IgD-negative memory B cell (primary cell): Measurements from ENCODE around the gene GPC5. TPM values are rescaled to one million over a fixed set of nuclear protein-coding genes. Genes with fewer than 3 reads are reported as not detected.

ENCODE experiments used
- H3K27ac Mint-ChIP-seq, 3 donors: one replicate each; pipeline ENCODE4 v1.8.0; 2020 to 2022; ENCODE audit warnings: mild to moderate bottlenecking in 3 of 3, mixed read lengths in 3 of 3, moderate library complexity in 1 of 3
- H3K27me3 Mint-ChIP-seq: one replicate; pipeline ENCODE4 v1.8.0; 2021; ENCODE audit warnings: mixed read lengths
- H3K36me3 Mint-ChIP-seq: one replicate; pipeline ENCODE4 v1.8.0; 2020; ENCODE audit warnings: mild to moderate bottlenecking, mixed read lengths
- H3K4me1 Mint-ChIP-seq, 3 donors: one replicate each; pipeline ENCODE4 v1.8.0; 2020 to 2022; ENCODE audit warnings: mixed read lengths in 3 of 3, mild to moderate bottlenecking in 1 of 3
- H3K4me3 Mint-ChIP-seq, 4 donors: one replicate each; pipeline ENCODE4 v1.8.0; 2020 to 2022; ENCODE audit warnings: mild to moderate bottlenecking in 4 of 4, mixed read lengths in 4 of 4, moderate library complexity in 3 of 4
- H3K9me3 Mint-ChIP-seq, 3 donors: one replicate each; pipeline ENCODE4 v1.8.0; 2020 to 2021; ENCODE audit warnings: mixed read lengths in 3 of 3, mild to moderate bottlenecking in 1 of 3
- polyA plus RNA-seq: library from polyadenylated mRNA; unstranded; fragments of 300-500 nt; fragmentation: Illumina TruSeq; gene quantifications from one replicate; pipeline ENCODE4 v1.2.3, GENCODE V29; 2021

Gene GPC5
- polyA plus RNA-seq, 1 donor from 2014 or later = 0.24 TPM

GRCh38 chr13:91359111-91359510 lies 39.3 kb upstream of the GPC5 start:
- H3K27me3 Mint-ChIP-seq = no peaks in the 10 kb centered on the region
- H3K4me3 Mint-ChIP-seq = no peak overlapping the region
- H3K36me3 Mint-ChIP-seq = peaks cover 1% of the 10 kb centered on the region
- H3K9me3 Mint-ChIP-seq = no peaks in the 10 kb centered on the region
- H3K27ac Mint-ChIP-seq = no peak overlapping the region
- H3K4me1 Mint-ChIP-seq = peaks cover 9 to 12% (median 11%) of the 10 kb centered on the region in 3 donors

GRCh38 chr13:91359631-91360030 lies 38.8 kb upstream of the GPC5 start:
- H3K36me3 Mint-ChIP-seq = peaks cover 1% of the 10 kb centered on the region
- H3K9me3 Mint-ChIP-seq = no peaks in the 10 kb centered on the region
- no peak overlapping the region for H3K4me3 Mint-ChIP-seq
- no peak overlapping the region for H3K27ac Mint-ChIP-seq
- H3K27me3 Mint-ChIP-seq = no peaks in the 10 kb centered on the region
- peaks cover 9 to 12% (median 10%) of the 10 kb centered on the region in 3 donors for H3K4me1 Mint-ChIP-seq

- H3K27ac Mint-ChIP-seq = no peak overlapping the region
- peaks cover 1% of the 10 kb centered on the region for H3K36me3 Mint-ChIP-seq
- no peaks in the 10 kb centered on the region for H3K9me3 Mint-ChIP-seq
- no peak overlapping the region for H3K4me3 Mint-ChIP-seq
- H3K4me1 Mint-ChIP-seq = peaks cover 8 to 9% (median 9%) of the 10 kb centered on the region in 3 donors
- no peaks in the 10 kb centered on the region for H3K27me3 Mint-ChIP-seq
Measured at GRCh38 chr13:91360246-91360751, 38.1 kb upstream of the GPC5 start.

- Mint-ChIP-seq H3K9me3 (no peaks in the 10 kb centered on the region), H3K4me1 (peaks cover 8 to 9% (median 9%) of the 10 kb centered on the region in 3 donors), H3K36me3 (peaks cover 3% of the 10 kb centered on the region), H3K4me3 (no peak overlapping the region), H3K27me3 (no peaks in the 10 kb centered on the region), H3K27ac (no peak overlapping the region)
Measured at GRCh38 chr13:91361755-91362271, 36.6 kb upstream of the GPC5 start.

GRCh38 chr13:91362908-91363307 lies 35.5 kb upstream of the GPC5 start:
- H3K36me3 Mint-ChIP-seq = peaks cover 2% of the 10 kb centered on the region
- H3K27me3 Mint-ChIP-seq = no peaks in the 10 kb centered on the region
- no peaks in the 10 kb centered on the region for H3K9me3 Mint-ChIP-seq
- H3K27ac Mint-ChIP-seq = no peak overlapping the region
- H3K4me3 Mint-ChIP-seq = no peak overlapping the region
- peaks cover 4 to 5% (median 4%) of the 10 kb centered on the region in 3 donors for H3K4me1 Mint-ChIP-seq

- no peaks in the 10 kb centered on the region for H3K4me1 Mint-ChIP-seq
- no peak overlapping the region for H3K4me3 Mint-ChIP-seq
- H3K27me3 Mint-ChIP-seq = no peaks in the 10 kb centered on the region
- H3K36me3 Mint-ChIP-seq = peaks cover 2% of the 10 kb centered on the region
- no peak overlapping the region for H3K27ac Mint-ChIP-seq
- H3K9me3 Mint-ChIP-seq = no peaks in the 10 kb centered on the region
Measured at GRCh38 chr13:91368101-91368500, 30.3 kb upstream of the GPC5 start.

- Mint-ChIP-seq H3K36me3 (peaks cover 2% of the 10 kb centered on the region), H3K9me3 (no peaks in the 10 kb centered on the region)
Measured at GRCh38 chr13:91368676-91369440, 29.6 kb upstream of the GPC5 start.

GRCh38 chr13:91369441-91369831 lies 29.0 kb upstream of the GPC5 start:
- H3K27me3 Mint-ChIP-seq = no peaks in the 10 kb centered on the region
- no peaks in the 10 kb centered on the region for H3K4me1 Mint-ChIP-seq
- H3K36me3 Mint-ChIP-seq = peaks cover 2% of the 10 kb centered on the region
- H3K9me3 Mint-ChIP-seq = no peaks in the 10 kb centered on the region
- no peak overlapping the region for H3K27ac Mint-ChIP-seq
- no peak overlapping the region for H3K4me3 Mint-ChIP-seq

More at GRCh38 chr13:91368676-91369440, 29.6 kb upstream of the GPC5 start:
- Mint-ChIP-seq H3K4me3 (no peak overlapping the region), H3K27ac (no peak overlapping the region), H3K4me1 (no peaks in the 10 kb centered on the region), H3K27me3 (no peaks in the 10 kb centered on the region)

GRCh38 chr13:91370501-91370900 lies 27.9 kb upstream of the GPC5 start:
- Mint-ChIP-seq H3K9me3 (no peaks in the 10 kb centered on the region), H3K27me3 (no peaks in the 10 kb centered on the region), H3K4me3 (peak overlapping the region in 1 of 4 donors; percentile 6), H3K27ac (no peak overlapping the region), H3K36me3 (peaks cover 2% of the 10 kb centered on the region), H3K4me1 (peaks cover 0 to 3% (median 2%) of the 10 kb centered on the region in 3 donors)

GRCh38 chr13:91372911-91373310 lies 25.5 kb upstream of the GPC5 start:
- Mint-ChIP-seq H3K36me3 (no peaks in the 10 kb centered on the region), H3K4me3 (no peak overlapping the region), H3K9me3 (no peaks in the 10 kb centered on the region), H3K27ac (no peak overlapping the region), H3K27me3 (no peaks in the 10 kb centered on the region), H3K4me1 (peaks cover 0 to 3% (median 2%) of the 10 kb centered on the region in 3 donors)

- H3K9me3 Mint-ChIP-seq = peaks cover 0 to 1% (median 0%) of the 10 kb centered on the region in 3 donors
- no peaks in the 10 kb centered on the region for H3K27me3 Mint-ChIP-seq
- H3K4me3 Mint-ChIP-seq = no peak overlapping the region
- H3K4me1 Mint-ChIP-seq = peaks cover 0 to 3% (median 2%) of the 10 kb centered on the region in 3 donors
- H3K36me3 Mint-ChIP-seq = no peaks in the 10 kb centered on the region
- no peak overlapping the region for H3K27ac Mint-ChIP-seq
Measured at GRCh38 chr13:91375116-91375729, 23.2 kb upstream of the GPC5 start.

- peaks cover 0 to 3% (median 0%) of the 10 kb centered on the region in 3 donors for H3K4me1 Mint-ChIP-seq
- no peaks in the 10 kb centered on the region for H3K27me3 Mint-ChIP-seq
- peaks cover 0 to 1% (median 0%) of the 10 kb centered on the region in 3 donors for H3K9me3 Mint-ChIP-seq
- H3K27ac Mint-ChIP-seq = no peak overlapping the region
- H3K4me3 Mint-ChIP-seq = no peak overlapping the region
- peaks cover 3% of the 10 kb centered on the region for H3K36me3 Mint-ChIP-seq
Measured at GRCh38 chr13:91381371-91381770, 17.1 kb upstream of the GPC5 start.

- Mint-ChIP-seq H3K9me3 (peaks cover 0 to 1% (median 0%) of the 10 kb centered on the region in 3 donors), H3K27ac (no peak overlapping the region), H3K27me3 (peaks cover 4% of the 10 kb centered on the region), H3K4me3 (no peak overlapping the region), H3K36me3 (peaks cover 3% of the 10 kb centered on the region), H3K4me1 (peaks cover 0 to 3% (median 0%) of the 10 kb centered on the region in 3 donors)
Measured at GRCh38 chr13:91383836-91384235, 14.6 kb upstream of the GPC5 start.

- Mint-ChIP-seq H3K36me3 (peaks cover 3% of the 10 kb centered on the region), H3K4me1 (peaks cover 0 to 3% (median 0%) of the 10 kb centered on the region in 3 donors), H3K27me3 (peaks cover 5% of the 10 kb centered on the region), H3K4me3 (no peak overlapping the region), H3K27ac (no peak overlapping the region), H3K9me3 (no peaks in the 10 kb centered on the region)
Measured at GRCh38 chr13:91384896-91385295, 13.5 kb upstream of the GPC5 start.

GRCh38 chr13:91389186-91389585 lies 9.2 kb upstream of the GPC5 start:
- no peaks in the 10 kb centered on the region for H3K4me1 Mint-ChIP-seq
- no peak overlapping the region for H3K27ac Mint-ChIP-seq
- H3K4me3 Mint-ChIP-seq = no peak overlapping the region
- no peaks in the 10 kb centered on the region for H3K36me3 Mint-ChIP-seq
- H3K9me3 Mint-ChIP-seq = no peaks in the 10 kb centered on the region
- H3K27me3 Mint-ChIP-seq = peaks cover 19% of the 10 kb centered on the region
